CD4-positive, alpha-beta T cell treated with Interleukin-10 for 1 hour (primary cell): ENCODE measurements around the gene NQO1.
"Not testable (repeated sequence)": the region's sequence is repeated elsewhere in the genome, so short reads cannot be mapped to it uniquely, and the experiment has no call there.

Source experiments
- DNase-seq: peaks from one replicate; pipeline ENCODE4 v3.0.0-alpha.2; 2020

NQO1 gene

DNA sequence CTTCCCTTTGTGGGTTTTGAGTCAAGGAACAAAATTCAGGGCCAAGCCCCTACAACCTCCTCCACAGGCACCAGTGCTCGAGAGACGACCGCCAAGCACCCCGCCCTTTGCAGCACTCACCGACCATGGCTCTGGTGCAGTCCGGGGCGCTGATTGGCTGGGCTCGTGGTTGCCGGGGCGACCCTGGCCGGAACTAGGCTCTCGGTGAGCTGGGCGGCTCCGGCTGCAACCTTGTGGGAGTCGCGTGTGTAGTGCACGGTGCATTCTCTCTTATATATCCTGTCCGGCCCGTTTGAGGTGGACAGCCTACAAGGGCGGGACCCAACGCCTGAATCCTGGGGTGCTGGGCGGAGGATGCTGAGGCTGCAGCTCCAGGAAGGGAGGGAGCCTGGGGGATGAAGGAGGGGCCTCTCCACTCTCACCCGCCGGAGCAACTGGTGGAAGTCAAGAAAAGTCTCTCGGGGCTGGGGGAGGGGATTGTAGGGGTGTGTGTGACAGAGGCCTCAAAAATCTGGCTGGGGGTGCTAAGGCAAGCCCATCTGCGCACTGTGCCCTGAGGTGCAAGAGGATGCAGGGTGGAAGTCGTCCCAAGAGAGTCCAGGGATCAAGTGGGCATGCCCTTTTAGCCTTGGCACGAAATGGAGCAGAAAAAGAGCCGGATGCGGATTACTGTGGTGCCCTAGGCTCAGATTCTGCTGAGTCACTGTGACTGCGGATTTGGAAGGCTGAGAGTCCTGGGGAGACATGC, at the start of gene NQO1:
Gene NQO1, minus strand, starts transcription at position 248 of the 748 bp plus-strand sequence. Its CDS starts 121 bp downstream, at position 127.
- DNase-seq, result peak; percentile 88

DNA sequence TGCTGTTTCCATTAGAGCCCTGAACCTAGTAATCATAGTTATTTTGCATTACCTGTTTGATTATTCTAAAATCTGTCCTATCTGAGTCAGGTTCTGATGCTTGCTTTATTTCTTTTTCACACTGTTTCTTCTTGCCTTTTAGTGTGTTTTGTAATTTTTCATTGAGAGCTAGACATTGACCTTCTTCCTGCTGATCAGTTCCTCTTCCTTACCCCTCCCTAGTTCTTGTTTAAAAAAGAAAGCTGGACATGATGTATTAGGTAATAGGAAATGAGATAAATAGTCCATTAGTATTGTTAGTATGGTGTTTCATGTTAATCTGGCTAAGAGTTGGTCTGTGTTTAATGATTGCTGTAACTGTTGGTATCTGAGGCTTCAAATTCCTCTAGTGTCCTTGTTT, 49.2 kb upstream of the NQO1 start:
- no peak for DNase-seq

DNA sequence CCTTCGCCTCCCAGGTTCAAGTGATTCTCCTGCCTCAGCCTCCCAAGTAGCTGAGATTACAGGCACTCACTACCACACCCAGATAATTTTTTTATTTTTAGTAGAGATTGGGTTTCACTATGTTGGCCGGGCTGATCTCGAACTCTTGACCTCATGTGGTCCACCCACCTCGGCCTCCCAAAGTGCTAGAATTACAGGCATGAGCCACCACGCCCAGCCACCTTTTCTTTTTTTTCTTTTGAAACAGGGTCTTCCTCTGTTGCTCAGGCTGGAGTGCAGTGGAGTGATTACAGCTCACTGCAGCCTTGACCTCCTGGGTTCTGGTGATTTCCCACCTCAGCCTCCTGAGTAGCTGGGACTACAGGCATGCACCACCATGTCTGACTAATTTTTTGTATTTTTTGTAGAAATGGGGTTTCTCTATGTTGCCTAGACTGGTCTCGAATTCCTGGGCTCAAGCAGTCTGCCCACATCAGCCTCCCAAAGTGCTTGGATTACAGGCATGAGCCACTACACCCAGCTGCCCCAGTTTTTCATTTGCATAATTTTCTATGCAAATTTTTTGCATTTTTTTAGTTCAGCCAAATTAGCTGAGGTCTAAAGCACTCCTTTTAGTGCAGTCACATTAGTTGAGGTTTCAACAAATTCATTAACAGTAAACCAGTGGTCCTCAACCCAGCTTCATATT, 47.0 kb upstream of the NQO1 start:
- no peak for DNase-seq

DNA sequence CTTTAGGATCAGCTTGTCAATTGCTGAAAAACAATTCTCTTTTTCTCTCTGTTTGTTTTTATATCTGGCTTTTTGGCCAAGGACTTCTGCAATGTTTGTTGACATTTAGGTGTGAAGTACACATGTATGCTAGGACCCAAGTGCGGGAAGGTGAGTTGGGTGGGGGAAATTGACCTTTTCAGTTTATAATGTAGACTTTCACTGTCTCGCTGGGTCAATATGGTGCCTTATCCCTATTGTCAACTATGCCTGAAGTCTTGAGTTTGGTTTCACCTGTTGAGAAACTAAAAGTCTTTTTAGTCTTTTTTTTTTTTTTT, 45.2 kb upstream of the NQO1 start:
- no peak for DNase-seq

DNA sequence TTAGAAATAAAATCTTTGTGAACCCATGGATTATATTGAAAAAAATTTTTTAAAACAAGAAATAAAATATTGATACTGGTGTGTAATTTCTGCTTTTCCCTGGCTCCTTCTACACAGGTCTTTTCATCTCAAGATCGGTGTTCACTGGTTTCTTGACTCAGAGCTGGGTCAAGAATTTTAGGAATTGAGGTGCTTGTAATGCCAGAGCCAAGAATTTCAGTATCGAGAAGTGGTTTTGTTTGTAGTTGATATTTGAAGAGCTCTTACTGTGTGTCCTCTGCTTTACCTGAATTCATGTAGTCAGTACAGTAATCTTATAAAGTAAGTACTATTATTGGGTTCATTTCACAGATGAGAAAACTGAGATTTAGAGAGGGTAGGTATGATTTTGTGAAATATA, 43.0 kb upstream of the NQO1 start:
- DNase-seq, result no peak

DNA sequence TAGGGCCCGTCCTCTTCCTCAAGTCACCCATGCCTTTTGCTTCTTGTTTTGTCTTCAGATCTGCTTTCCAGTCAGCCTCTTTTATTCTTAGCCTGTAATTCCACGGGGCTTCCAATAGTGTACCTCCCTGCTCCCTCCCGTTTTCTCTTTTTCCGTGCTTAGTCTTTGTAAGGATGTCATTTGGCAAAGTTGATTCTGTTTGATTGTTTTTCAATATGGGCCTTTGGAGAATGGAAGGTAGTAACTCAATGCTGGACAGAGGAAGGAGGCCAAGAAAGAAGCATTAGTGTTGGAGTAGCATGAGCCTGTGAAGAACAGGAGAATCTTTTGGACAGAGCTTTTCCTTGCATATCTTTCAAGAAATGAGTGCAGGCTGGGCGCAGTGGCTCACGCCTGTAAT, 42.3 kb upstream of the NQO1 start:
- no peak for DNase-seq

DNA sequence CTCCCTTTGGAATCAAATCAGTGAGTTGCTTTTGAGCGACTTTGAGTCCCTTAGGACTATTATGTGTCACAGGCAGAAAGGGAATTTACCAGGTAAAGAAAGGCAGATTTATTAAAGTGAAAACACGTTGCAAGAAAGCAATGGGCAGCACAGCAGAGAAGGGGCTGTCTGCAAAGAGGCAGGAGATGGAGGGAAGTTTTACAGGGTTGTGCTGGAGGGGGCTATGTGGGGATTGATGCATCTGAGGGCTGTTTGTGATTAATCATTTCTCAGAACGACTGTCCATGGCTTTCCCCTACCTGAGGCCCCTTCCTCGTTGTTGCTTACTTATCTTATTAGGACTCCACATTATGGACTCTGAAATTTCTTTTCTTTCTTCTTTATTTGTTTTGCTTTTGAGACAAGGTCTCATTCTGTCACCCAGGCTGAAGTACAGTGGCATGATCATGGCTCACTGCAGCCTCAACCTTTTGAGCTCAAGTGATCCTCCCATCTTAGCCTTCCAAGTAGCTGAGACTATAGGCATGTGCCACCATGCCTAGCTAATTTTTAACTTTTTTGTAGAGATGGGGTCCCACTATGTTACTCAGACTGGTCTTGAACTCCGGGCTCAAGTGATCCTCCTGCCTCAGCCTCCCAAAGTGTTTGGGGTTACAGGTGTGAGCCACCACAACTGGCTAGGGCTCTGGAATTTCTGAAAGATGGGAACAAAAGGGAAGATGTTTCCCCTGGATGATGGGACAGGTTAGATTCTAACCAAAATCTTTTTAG, 41.3 kb upstream of the NQO1 start:
- DNase-seq, result no peak

DNA sequence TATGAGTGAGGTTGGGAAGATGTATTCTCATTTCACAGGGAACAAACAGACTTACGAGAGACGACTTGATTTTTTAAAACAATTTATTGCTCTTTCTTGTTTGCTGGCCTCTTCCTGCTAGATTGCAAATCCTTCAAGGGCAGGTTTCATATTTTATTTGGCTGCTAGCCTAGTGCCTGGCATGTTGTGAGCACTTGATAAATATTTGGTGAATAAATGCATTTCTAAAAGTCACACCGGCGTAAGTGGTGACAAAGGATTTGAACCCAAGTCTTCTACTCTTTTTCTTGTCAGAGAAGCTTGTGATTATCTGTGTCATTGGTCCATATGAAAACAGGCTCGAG, 37.2 kb upstream of the NQO1 start:
- DNase-seq, result no peak

DNA sequence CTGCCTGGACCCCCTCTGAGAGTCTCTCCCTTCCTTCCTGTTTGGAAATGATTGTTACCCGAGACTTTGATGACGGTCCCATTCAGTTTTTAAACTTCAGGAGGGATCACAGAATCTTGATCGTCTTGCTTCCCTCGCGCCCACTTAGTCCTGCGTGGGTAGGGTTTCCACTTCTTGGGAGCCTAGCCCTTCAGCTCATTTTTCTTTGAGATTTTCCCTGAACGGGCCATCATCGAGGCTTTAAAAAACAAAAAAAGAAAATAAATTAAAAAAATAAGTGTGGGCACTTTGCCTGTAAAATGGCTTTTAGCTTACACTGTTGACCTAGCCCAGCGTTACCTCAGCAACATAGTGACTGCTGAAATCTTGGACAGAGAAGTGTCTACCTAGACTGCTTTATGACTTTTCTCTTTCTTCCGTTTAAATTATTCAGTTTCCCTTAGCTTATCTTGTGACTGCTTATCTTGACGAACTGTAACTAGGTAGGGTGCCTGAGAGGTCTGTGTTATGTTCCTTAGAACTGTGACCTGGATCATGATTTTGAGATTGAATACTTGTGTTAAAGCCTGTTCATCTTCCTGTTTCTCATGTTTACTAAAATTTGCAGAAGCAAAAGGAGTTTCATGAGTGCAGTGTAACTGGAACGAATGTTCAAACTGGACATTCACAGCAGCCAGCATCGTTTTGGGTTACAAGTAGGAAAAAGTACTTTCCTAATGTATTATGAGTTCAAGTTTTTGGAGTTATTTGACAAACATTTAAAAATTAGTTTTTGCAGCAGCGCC, 36.6 kb upstream of the NQO1 start:
- DNase-seq, result peak; percentile 38

DNA sequence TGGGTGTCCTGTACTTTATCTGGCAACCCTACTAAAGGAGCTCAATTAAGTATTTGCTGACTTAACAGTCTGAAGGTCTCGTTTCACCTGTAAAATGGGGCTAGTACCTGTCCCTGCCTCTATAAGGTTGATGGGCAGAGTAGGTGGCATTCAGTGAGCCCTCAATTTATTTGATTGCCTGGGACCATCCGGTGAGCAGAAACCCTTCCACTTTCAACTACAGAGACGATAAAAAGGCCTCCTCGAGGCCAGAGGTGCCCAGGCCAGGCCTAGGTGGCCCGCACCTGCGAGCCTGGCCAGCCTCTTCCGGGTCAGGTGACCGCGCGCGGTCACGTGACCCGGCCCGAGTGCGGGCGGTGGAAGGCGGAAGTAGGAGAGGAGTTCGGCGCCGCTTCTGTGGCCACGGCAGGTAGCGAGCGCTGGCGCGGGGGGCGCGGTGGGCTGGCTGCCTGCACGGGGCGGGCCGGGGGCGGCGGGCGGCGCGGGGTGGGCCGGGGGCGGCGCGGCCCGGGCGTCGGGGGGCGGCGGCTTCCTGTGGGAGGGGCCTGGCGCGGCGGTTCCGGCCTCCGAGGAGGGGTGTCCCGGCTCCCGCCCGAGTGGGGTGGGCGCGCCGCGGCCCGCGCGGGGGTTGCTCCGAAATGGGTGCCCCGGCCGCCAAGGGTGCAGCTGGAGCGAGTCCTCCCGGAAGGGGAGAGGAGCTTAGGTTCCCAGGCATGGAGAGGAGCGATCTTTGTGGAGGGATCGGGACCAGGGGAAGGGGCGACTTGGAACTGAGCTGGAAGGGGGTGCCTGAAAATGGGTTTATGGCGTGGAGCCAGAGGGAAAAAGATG, 35.8 kb upstream of the NQO1 start, which contains the start of gene WWP2:
Gene WWP2, plus strand, starts transcription at position 350 of the 831 bp plus-strand sequence. CDS start 24,679 bp downstream, outside the sequence.
- DNase-seq, result peak; percentile 85

DNA sequence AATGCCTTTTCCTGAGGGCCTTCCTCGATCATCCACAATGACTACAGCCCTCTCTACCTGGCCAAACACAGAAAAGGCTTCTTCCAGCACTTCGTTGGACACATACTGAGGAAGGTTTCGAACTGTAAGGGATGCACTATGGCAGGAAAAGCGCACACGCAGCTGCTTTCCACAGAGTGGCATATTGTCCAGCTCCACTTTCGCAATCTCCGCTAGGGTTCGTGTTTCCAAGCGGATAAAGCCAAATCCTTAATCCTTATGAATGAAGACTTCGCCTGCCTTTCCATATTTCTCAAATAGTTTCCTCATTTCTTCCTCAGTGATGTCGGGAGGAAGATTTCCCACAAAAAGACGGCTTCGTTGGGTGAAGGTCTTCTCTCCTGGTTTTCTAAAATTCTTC, 31.0 kb upstream of the NQO1 start:
- not testable (repeated sequence) for DNase-seq

DNA sequence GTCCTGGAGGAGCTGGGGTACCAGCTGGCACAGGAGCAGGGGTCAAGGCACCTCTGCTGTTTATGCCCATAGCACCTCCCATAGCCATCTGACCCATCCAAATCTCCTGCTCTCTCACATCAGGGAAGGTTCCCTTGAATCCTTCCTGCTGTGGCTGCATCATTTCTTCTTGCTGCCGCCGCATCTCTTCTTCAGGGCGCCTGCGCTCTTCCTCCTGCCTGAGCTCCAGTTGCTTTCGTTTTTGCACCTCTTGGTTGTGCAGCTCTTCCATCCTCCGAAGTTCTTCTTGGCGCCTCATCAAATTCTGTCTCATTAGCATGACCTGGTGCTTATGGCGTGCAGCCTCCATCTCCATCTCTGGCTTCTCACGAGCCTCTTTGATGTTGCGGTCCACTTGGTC, 30.3 kb upstream of the NQO1 start:
- no peak for DNase-seq

DNA sequence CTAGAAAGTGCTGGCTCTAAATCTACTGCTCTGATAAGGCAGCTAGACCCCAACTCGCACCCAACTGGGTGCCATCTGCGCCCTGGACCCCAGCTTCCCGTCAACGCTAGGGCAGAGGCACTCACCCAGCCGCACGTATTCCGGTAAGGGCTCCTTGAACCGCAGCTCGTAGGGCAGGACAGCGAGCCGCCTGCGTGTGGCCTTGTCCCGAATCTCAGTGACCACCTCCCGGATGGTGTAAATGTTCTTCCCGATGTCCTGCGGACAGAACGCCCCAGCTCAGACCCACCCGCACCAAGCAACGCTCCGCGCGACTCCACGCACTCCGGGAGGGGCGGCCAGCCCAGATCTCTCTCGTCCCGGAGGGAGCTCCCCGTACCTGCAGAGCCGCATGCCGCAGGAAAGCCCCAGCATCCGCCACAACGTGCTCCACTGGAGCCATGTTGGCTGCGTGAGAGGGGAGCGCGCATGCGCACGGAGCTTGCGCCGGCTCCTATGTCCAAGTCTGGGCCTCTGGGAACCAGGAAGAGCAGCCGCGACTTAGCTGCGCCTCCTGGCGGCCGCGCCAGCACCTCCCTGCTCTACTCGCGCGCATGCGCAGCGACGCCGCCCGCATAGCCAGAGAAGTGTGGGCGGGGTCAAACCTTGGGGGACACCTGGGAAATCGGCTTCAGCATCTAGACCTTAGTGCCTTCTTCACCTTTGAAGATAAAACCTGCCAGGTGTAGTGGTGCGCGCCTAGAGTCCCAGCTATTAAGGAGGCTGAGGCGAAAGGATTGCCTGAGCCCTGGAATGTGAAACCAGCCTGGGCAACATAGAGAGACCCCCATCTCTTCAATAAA, 28.3 kb upstream of the NQO1 start, which contains the start of gene NOB1:
Gene NOB1, minus strand, starts transcription at position 458 of the 842 bp plus-strand sequence. Its CDS starts 16 bp downstream, at position 442.
- DNase-seq, result peak; percentile 98

DNA sequence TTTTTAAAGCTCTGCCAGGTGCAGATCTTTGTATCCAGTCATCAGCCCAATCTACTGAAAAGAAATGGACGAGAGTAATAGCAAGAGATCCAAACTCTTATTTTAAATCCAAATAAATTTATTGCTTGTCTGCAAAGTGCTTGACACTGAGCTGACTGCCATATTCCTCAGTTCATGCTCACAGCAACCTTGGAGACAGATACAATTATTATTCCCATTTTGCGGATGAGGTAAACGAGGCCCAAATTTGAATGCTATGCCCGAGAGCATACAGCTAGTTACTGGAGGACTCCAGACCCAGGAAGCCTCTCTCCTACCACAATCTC, 27.7 kb upstream of the NQO1 start:
- DNase-seq, result peak; percentile 3

DNA sequence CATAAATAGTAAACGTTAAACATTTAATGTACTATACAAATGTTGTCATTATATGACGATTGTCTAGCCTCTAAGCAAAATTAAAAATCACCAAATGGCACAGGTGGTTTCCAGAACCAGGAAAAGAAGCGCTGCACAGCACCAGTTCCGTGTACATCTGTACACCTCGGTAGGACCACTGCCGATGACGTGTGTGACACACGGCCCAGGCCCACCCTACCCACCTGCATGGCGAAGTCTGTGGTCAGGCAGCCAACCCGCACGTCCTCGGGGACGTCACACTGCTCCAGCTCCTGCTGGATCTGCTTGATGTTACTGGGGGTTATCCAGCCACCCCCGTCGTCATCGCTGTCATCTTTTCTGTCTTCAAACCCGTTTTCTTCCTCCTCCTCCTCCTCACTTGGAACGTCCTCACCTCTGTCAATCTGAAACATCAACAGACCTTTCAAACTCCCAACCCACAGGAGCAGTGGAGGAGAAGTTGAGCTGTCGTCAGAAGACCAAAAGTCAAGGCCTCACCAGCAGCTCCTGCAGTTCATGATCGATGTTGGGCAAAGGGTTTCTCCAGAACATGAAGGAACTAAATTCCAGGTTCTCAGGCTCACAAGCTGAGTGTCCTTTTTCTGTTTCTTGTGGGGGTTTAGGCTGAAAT, 22.5 kb upstream of the NQO1 start:
- no peak for DNase-seq

DNA sequence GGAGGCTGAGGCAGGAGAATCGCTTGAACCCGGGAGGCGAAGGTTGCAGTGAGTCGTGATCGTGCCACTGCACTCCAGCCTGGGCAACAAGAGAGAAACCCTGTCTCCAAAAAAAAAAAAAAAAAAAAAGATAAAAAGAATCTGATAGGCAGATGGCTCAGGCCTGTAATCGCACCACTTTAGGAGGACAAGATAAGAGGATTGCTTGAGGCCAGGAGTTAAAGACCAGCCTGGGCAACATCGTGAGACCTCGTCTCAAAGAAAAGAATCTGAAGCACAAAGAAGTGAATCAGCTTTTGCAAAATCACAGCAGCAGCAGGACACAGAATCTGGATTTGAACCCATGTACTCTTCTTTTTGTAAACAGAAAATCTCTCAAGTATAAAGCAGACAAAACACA, 20.8 kb upstream of the NQO1 start:
- DNase-seq, result no peak

DNA sequence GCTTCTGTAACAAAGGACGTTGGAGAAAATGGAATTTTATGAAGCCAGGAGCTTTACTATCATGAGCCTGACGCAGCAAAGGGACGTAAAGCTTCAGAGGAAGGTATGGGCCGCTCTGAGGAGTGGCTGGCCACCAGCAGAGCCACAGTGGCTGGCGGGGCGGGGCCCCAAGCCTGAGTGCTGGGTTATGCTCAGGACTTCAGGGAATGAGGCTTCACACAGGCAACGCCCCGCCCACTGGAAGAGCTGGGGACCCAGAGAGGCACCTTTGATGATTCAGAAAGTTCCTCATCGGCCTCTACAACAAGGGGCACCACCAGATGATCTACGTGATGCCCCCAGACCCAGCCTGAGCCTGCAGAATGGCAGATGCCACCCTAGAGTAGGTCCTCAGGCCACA, 19.6 kb upstream of the NQO1 start:
- DNase-seq, result no peak

DNA sequence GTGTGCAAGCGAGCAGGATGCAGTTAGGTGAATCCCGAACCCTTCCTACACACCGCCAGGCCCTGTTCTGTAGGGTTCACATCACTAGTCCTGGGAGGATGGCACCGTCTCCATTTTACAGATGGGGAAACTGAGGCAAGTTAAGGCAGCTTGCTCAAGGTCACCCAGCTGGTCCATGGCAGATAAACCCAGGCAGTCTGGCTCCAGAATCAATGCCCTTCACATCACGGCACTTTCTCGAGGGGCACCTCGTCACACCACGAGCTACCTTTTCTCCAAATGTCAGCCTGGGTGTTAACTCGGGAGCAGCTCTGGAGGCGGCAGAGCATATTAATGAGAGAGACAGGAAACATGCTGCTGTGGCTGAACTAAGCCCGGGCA, 18.9 kb upstream of the NQO1 start:
- DNase-seq, result no peak

DNA sequence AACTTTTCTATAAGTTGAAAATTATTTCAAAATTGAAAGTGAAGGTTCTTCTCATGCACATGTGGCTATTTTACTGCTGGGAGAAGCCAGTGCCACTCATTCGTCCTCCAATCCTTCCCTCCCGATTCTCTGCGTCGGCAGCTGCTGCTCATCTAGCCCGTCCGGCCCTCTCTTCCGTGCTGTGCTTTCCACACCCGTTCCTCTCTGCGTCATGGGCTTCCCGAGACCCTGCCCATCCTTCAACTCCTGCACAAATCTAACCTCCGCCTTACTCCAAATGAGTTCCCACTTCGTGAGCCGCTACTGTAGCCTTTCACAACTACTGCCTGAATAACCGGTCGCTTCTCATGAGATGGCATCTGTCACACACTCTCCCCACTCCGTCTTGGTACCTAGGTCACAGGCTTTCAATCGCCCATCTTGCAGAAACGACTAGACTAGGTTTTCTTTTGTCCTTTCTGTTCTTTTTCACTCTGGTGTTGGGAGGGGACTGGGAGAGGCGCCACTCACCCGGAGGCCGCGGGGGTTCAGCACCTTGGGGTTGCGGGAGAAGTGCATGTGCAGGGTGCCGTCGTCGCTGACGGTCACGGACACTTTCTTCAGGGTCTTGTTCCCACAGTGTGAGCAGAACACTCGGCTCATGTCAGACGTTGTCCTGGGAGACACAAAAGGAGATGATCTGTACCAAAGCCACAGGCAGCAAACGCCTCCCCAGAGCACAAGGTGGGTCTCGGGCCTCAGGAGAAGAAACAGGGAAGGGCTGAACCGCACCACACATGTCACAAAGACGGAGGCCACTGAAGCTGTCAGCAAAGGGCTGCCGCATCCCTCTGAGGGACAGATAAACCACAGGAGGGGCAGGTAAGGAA, 18.2 kb upstream of the NQO1 start:
- DNase-seq, result no peak
